ENCODE results near the gene ERBB2. TPM values are rescaled to one million over a fixed set of nuclear protein-coding genes. Genes with fewer than 3 reads are reported as not detected.

ERBB2 gene
- total RNA-seq, 2 experiments from 2014 or later, result 2.1 to 3.0 TPM

GRCh38 chr17:39700148-39700987, 504 bp downstream of the ERBB2 start:
- ATAC-seq (peak; percentile 38), DNase-seq (no peak)
- ChIA-PET POLR2A (interaction anchor here (1.3 kb wide), 1 partner anchor 29 kb away, joined by 3 read pairs; no protein-coding TSS in a partner anchor), CTCF (interaction anchor here (1.1 to 1.9 kb wide), 4 partner anchors 13 to 46 kb away, joined by 3 to 6 read pairs (median 3); partner anchors contain the start of gene PGAP3)
- Mint-ChIP-seq H3K27me3 (ENCODE audit: low read depth) (peaks cover 25% of the 10 kb centered on the region), H3K4me3 (no peak overlapping the region), H3K9me3 (ENCODE audit: insufficient read depth) (no peaks in the 10 kb centered on the region), H3K27ac (no peak overlapping the region), H3K36me3 (ENCODE audit: low read depth) (peaks cover 2% of the 10 kb centered on the region), H3K4me1 (ENCODE audit: low read depth) (peaks cover 8% of the 10 kb centered on the region)

- H3K27ac Mint-ChIP-seq, result no peak overlapping the region
- H3K9me3 Mint-ChIP-seq (ENCODE audit: insufficient read depth), result no peaks in the 10 kb centered on the region
- peaks cover 8% of the 10 kb centered on the region for H3K4me1 Mint-ChIP-seq (ENCODE audit: low read depth)
- no peak for DNase-seq
- peaks cover 25% of the 10 kb centered on the region for H3K27me3 Mint-ChIP-seq (ENCODE audit: low read depth)
- ChIA-PET CTCF (interaction anchor here (1.5 to 2.1 kb wide), 3 partner anchors 14 to 79 kb away, joined by 3 to 10 read pairs (median 6); partner anchors contain the start of gene PGAP3), POLR2A (no interaction called here)
- peak; percentile 23 for ATAC-seq
- no peak overlapping the region for H3K4me3 Mint-ChIP-seq
- H3K36me3 Mint-ChIP-seq (ENCODE audit: low read depth), result peaks cover 2% of the 10 kb centered on the region
Observed at GRCh38 chr17:39701012-39701783, 1.3 kb downstream of the ERBB2 start.

- Mint-ChIP-seq H3K27ac (no peak overlapping the region), H3K4me1 (ENCODE audit: low read depth) (peaks cover 12% of the 10 kb centered on the region), H3K36me3 (ENCODE audit: low read depth) (peaks cover 2% of the 10 kb centered on the region), H3K9me3 (ENCODE audit: insufficient read depth) (no peaks in the 10 kb centered on the region), H3K27me3 (ENCODE audit: low read depth) (peaks cover 25% of the 10 kb centered on the region), H3K4me3 (no peak overlapping the region)
- ChIA-PET CTCF (interaction anchor here (1.3 to 2.1 kb wide), 2 partner anchors 67 to 79 kb away, joined by 3 to 10 read pairs; no protein-coding TSS in a partner anchor), POLR2A (interaction anchor here (2.5 kb wide), 1 partner anchor 14 kb away, joined by 9 read pairs; the partner anchor contains the start of gene PGAP3)
- DNase-seq (no peak), ATAC-seq (no peak)
Observed at GRCh38 chr17:39701784-39702422, 2.0 kb downstream of the ERBB2 start.

- DNase-seq (no peak), ATAC-seq (no peak)
- H3K36me3 Mint-ChIP-seq (ENCODE audit: low read depth), result peaks cover 2% of the 10 kb centered on the region
- CTCF ChIA-PET, result interaction anchor here (0.8 to 2.1 kb wide), 5 partner anchors 8 to 81 kb away, joined by 3 to 10 read pairs (median 4); no protein-coding TSS in a partner anchor
- POLR2A ChIA-PET, result interaction anchor here (0.6 to 2.5 kb wide), 3 partner anchors 15 to 78 kb away, joined by 3 to 9 read pairs (median 3); partner anchors contain the start of gene PGAP3
- peaks cover 18% of the 10 kb centered on the region for H3K4me1 Mint-ChIP-seq (ENCODE audit: low read depth)
- H3K4me3 Mint-ChIP-seq, result no peak overlapping the region
- peaks cover 25% of the 10 kb centered on the region for H3K27me3 Mint-ChIP-seq (ENCODE audit: low read depth)
- H3K27ac Mint-ChIP-seq, result no peak overlapping the region
- H3K9me3 Mint-ChIP-seq (ENCODE audit: insufficient read depth), result no peaks in the 10 kb centered on the region
Observed at GRCh38 chr17:39702901-39703893, 3.3 kb downstream of the ERBB2 start.

- peaks cover 23% of the 10 kb centered on the region for H3K27me3 Mint-ChIP-seq (ENCODE audit: low read depth)
- peaks cover 18% of the 10 kb centered on the region for H3K4me1 Mint-ChIP-seq (ENCODE audit: low read depth)
- ATAC-seq, result no peak
- H3K9me3 Mint-ChIP-seq (ENCODE audit: insufficient read depth), result no peaks in the 10 kb centered on the region
- H3K4me3 Mint-ChIP-seq, result no peak overlapping the region
- peaks cover 2% of the 10 kb centered on the region for H3K36me3 Mint-ChIP-seq (ENCODE audit: low read depth)
- no peak for DNase-seq
- ChIA-PET CTCF (interaction anchor here (0.9 to 1.1 kb wide), 2 partner anchors 8 to 33 kb away, joined by 4 read pairs; no protein-coding TSS in a partner anchor), POLR2A (interaction anchor here (0.6 to 2.5 kb wide), 3 partner anchors 16 to 79 kb away, joined by 3 to 9 read pairs (median 3); partner anchors contain the start of gene PGAP3)
- no peak overlapping the region for H3K27ac Mint-ChIP-seq
Observed at GRCh38 chr17:39703913-39704312, 4.0 kb downstream of the ERBB2 start.

GRCh38 chr17:39704821-39705551, 5.1 kb downstream of the ERBB2 start:
- CTCF ChIA-PET, result interaction anchor here (1.6 kb wide), 1 partner anchor 70 kb away, joined by 4 read pairs; no protein-coding TSS in a partner anchor
- Mint-ChIP-seq H3K4me3 (no peak overlapping the region), H3K9me3 (ENCODE audit: insufficient read depth) (no peaks in the 10 kb centered on the region), H3K4me1 (ENCODE audit: low read depth) (peaks cover 12% of the 10 kb centered on the region), H3K36me3 (ENCODE audit: low read depth) (no peaks in the 10 kb centered on the region), H3K27me3 (ENCODE audit: low read depth) (peaks cover 13% of the 10 kb centered on the region), H3K27ac (no peak overlapping the region)
- ATAC-seq, result no peak
- POLR2A ChIA-PET, result no interaction called here
- no peak for DNase-seq

- no peaks in the 10 kb centered on the region for H3K9me3 Mint-ChIP-seq (ENCODE audit: insufficient read depth)
- no peak overlapping the region for H3K4me3 Mint-ChIP-seq
- CTCF ChIA-PET, result interaction anchor here (1.6 kb wide), 1 partner anchor 71 kb away, joined by 4 read pairs; no protein-coding TSS in a partner anchor
- H3K27me3 Mint-ChIP-seq (ENCODE audit: low read depth), result peaks cover 9% of the 10 kb centered on the region
- H3K27ac Mint-ChIP-seq, result no peak overlapping the region
- POLR2A ChIA-PET, result interaction anchor here (1.5 kb wide), 1 partner anchor 24 kb away, joined by 6 read pairs; the partner anchor contains the start of gene MIEN1
- no peaks in the 10 kb centered on the region for H3K36me3 Mint-ChIP-seq (ENCODE audit: low read depth)
- peaks cover 12% of the 10 kb centered on the region for H3K4me1 Mint-ChIP-seq (ENCODE audit: low read depth)
- no peak for ATAC-seq
- DNase-seq, result no peak
Observed at GRCh38 chr17:39705786-39706348, 6.0 kb downstream of the ERBB2 start.

- H3K27ac Mint-ChIP-seq, result peak overlapping the region; percentile 76
Observed at GRCh38 chr17:39706383-39706782, 6.5 kb downstream of the ERBB2 start.

GRCh38 chr17:39706921-39707337, 7.1 kb downstream of the ERBB2 start:
- DNase-seq (peak; percentile 31), ATAC-seq (peak; percentile 66)
- H3K36me3 Mint-ChIP-seq (ENCODE audit: low read depth), result no peaks in the 10 kb centered on the region
- CTCF ChIA-PET, result interaction anchor here (1.6 kb wide), 1 partner anchor 85 kb away, joined by 8 read pairs; no protein-coding TSS in a partner anchor
- no peaks in the 10 kb centered on the region for H3K27me3 Mint-ChIP-seq (ENCODE audit: low read depth)
- peaks cover 12% of the 10 kb centered on the region for H3K4me1 Mint-ChIP-seq (ENCODE audit: low read depth)
- no peak overlapping the region for H3K4me3 Mint-ChIP-seq
- H3K9me3 Mint-ChIP-seq (ENCODE audit: insufficient read depth), result no peaks in the 10 kb centered on the region
- peak overlapping the region; percentile 76 for H3K27ac Mint-ChIP-seq
- POLR2A ChIA-PET, result interaction anchor here (0.7 to 1.5 kb wide), 2 partner anchors 14 to 23 kb away, joined by 4 to 6 read pairs; partner anchors contain the start of gene MIEN1

More at GRCh38 chr17:39706383-39706782, 6.5 kb downstream of the ERBB2 start:
- POLR2A ChIA-PET, result interaction anchor here (1.5 kb wide), 1 partner anchor 24 kb away, joined by 6 read pairs; the partner anchor contains the start of gene MIEN1
- Mint-ChIP-seq H3K27me3 (ENCODE audit: low read depth) (peaks cover 4% of the 10 kb centered on the region), H3K4me3 (no peak overlapping the region), H3K36me3 (ENCODE audit: low read depth) (no peaks in the 10 kb centered on the region), H3K4me1 (ENCODE audit: low read depth) (peaks cover 12% of the 10 kb centered on the region), H3K9me3 (ENCODE audit: insufficient read depth) (no peaks in the 10 kb centered on the region)
- no peak for DNase-seq
- CTCF ChIA-PET, result interaction anchor here (1.6 kb wide), 2 partner anchors 72 to 84 kb away, joined by 4 to 8 read pairs; no protein-coding TSS in a partner anchor
- no peak for ATAC-seq

Measured in activated CD8-positive, alpha-beta T cell treated with anti-CD3 and anti-CD28 coated beads, Interleukin-2, amount 10 ng/mL, durations not matched to agents 7 days and 5 days (primary cell).